Measurements from ENCODE around the gene HECW1.

- TF ChIP-seq, protein P1, sequence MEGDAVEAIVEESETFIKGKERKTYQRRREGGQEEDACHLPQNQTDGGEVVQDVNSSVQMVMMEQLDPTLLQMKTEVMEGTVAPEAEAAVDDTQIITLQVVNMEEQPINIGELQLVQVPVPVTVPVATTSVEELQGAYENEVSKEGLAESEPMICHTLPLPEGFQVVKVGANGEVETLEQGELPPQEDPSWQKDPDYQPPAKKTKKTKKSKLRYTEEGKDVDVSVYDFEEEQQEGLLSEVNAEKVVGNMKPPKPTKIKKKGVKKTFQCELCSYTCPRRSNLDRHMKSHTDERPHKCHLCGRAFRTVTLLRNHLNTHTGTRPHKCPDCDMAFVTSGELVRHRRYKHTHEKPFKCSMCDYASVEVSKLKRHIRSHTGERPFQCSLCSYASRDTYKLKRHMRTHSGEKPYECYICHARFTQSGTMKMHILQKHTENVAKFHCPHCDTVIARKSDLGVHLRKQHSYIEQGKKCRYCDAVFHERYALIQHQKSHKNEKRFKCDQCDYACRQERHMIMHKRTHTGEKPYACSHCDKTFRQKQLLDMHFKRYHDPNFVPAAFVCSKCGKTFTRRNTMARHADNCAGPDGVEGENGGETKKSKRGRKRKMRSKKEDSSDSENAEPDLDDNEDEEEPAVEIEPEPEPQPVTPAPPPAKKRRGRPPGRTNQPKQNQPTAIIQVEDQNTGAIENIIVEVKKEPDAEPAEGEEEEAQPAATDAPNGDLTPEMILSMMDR (IDR thresholded peaks at IDR 0.05 in 4 of 5, conservative IDR thresholded peaks at IDR 0.05 in 1 of 5): no peak
- no peak for TF ChIP-seq POLR2A (IDR thresholded peaks at IDR 0.05)
Measured at GRCh38 chr7:43469051-43469450, 356.6 kb downstream of the HECW1 start.
